HG03060 (cell line): ENCODE data around the gene SLC13A2.

Experiments
- ATAC-seq: cut with Tn5 transposase; IDR thresholded peaks from one replicate; pipeline ENCODE4 v1.9.1; 2021; ENCODE audit warnings: low read depth, moderate number of reproducible peaks; ENCODE audit not compliant: unreplicated experiment

SLC13A2 gene

GRCh38 chr17:28532050-28532960 lies 58.9 kb downstream of the SLC13A2 start:
- ATAC-seq, result no peak

- no peak for ATAC-seq
Observed at GRCh38 chr17:28533091-28533807, 59.8 kb downstream of the SLC13A2 start.

- ATAC-seq, result no peak
Observed at GRCh38 chr17:28534740-28535375, 61.4 kb downstream of the SLC13A2 start.

GRCh38 chr17:28536532-28537218 lies 63.2 kb downstream of the SLC13A2 start:
- ATAC-seq, result no peak

- no peak for ATAC-seq
Observed at GRCh38 chr17:28537219-28537610, 63.8 kb downstream of the SLC13A2 start.

GRCh38 chr17:28538296-28538895 lies 65.0 kb downstream of the SLC13A2 start:
- no peak for ATAC-seq

- ATAC-seq, result no peak
Observed at GRCh38 chr17:28540231-28540630, 66.8 kb downstream of the SLC13A2 start.

GRCh38 chr17:28541439-28541838 lies 68.0 kb downstream of the SLC13A2 start:
- no peak for ATAC-seq

- ATAC-seq, result no peak
Observed at GRCh38 chr17:28544402-28545140, 71.1 kb downstream of the SLC13A2 start.

- ATAC-seq, result no peak
Observed at GRCh38 chr17:28545141-28545503, 71.7 kb downstream of the SLC13A2 start.

- ATAC-seq, result no peak
Observed at GRCh38 chr17:28545787-28546415, 72.5 kb downstream of the SLC13A2 start.

GRCh38 chr17:28547096-28547622 lies 73.7 kb downstream of the SLC13A2 start:
- ATAC-seq, result no peak
